DOHH2 (cell line): ENCODE measurements around the gene KIDINS220.

Source experiments
- EZH2phosphoT487 ChIP-seq: fragments of 200-600 bp; sonication (generic); IDR thresholded peaks from 2 replicates; pipeline ENCODE4 v1.6.1; 2017; ENCODE audit warnings: borderline replicate concordance, mild to moderate bottlenecking, antibody characterized with exemption, low read length, moderate library complexity, mixed read lengths
- TF ChIP-seq, protein P1 (sequence below): fragments of 200-600 bp; sonication (generic); IDR thresholded peaks from one replicate; pipeline ENCODE4 v1.5.1; 2014; ENCODE audit warnings: antibody characterized with exemption, mild to moderate bottlenecking, low read depth, low read length; ENCODE audit not compliant: poor library complexity, severe bottlenecking

DNA sequence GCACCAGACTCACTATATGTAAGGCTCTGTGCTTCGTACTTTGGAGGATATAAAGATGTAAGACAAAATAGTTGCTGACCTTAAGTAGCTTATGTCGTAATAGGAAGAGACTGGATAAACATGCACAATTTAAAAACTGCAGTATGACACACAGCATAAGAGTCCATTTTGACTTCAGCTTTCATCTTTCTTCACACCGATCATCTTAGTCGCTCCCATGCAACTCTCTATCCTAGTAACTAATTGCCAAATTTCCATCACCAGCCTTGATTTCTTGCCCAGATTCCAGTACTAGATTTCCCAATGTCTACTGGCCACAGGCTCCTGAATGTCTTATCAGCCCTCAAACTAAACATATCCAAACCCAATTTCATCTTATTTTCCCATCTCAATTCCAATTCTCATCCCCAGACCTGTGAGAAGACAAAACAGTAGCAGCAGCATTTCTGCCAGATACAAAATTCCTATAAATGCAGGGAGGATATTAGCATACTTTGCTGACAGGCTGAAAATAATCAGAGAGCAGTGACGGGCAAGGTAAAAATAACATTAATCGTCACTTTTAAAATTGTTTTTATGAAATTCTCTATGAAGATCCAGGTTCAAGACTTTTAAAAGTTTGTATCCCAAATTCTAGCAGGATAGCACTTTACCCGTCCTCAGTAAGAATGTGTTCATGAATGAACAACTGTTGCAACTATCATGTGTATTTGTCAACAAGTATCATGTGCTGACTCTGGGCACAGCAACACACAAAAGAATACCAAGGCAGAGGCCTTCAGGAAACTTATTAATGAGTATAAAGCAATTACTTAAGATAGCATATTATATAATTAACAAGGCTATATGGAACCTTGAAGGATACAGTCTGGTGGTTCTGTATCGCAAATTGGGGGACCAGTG lies 42.2 kb downstream of the KIDINS220 start:
- TF ChIP-seq, protein P1, sequence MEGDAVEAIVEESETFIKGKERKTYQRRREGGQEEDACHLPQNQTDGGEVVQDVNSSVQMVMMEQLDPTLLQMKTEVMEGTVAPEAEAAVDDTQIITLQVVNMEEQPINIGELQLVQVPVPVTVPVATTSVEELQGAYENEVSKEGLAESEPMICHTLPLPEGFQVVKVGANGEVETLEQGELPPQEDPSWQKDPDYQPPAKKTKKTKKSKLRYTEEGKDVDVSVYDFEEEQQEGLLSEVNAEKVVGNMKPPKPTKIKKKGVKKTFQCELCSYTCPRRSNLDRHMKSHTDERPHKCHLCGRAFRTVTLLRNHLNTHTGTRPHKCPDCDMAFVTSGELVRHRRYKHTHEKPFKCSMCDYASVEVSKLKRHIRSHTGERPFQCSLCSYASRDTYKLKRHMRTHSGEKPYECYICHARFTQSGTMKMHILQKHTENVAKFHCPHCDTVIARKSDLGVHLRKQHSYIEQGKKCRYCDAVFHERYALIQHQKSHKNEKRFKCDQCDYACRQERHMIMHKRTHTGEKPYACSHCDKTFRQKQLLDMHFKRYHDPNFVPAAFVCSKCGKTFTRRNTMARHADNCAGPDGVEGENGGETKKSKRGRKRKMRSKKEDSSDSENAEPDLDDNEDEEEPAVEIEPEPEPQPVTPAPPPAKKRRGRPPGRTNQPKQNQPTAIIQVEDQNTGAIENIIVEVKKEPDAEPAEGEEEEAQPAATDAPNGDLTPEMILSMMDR = no peak
- no peak for TF ChIP-seq EZH2phosphoT487
